MM.1S (cell line): ENCODE data around the gene FAM118B.

Experiments
- EZH2 ChIP-seq: fragments of 300-600 bp; sonication (generic); optimal IDR thresholded peaks from 2 replicates; pipeline ENCODE3; 2017; ENCODE audit warnings: low read depth, mild to moderate bottlenecking, antibody characterized with exemption, low read length, mixed read lengths
- EZH2phosphoT487 ChIP-seq: fragments of 300-600 bp; sonication (generic); IDR thresholded peaks from 2 replicates; pipeline ENCODE4 v1.6.1; 2018; ENCODE audit warnings: antibody characterized with exemption, low read length
- TF ChIP-seq, protein P1 (sequence below): fragments of 300-600 bp; sonication (generic); IDR thresholded peaks from 2 replicates; pipeline ENCODE4 v1.5.1; 2016; ENCODE audit warnings: antibody characterized with exemption, low read length, mixed read lengths

DNA sequence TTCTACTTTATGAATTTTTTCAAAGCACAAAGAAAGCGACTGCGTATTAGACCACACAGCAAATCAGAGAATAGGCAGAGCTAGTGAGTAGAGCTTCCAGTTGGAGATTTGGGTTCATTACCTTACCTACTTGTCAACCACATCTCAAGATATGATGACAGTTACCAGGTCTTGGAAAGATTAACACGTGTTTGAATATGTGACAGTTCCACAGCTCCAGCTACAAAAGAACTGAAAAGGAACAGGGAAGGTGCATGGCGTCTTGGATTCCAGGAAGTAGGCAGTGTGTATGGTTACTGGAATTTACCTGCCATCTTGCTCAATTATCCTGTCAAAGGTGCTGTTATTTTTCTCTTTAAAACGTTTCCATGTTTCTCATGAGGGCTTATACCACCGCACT, 76.7 kb downstream of the FAM118B start:
- TF ChIP-seq, protein P1, sequence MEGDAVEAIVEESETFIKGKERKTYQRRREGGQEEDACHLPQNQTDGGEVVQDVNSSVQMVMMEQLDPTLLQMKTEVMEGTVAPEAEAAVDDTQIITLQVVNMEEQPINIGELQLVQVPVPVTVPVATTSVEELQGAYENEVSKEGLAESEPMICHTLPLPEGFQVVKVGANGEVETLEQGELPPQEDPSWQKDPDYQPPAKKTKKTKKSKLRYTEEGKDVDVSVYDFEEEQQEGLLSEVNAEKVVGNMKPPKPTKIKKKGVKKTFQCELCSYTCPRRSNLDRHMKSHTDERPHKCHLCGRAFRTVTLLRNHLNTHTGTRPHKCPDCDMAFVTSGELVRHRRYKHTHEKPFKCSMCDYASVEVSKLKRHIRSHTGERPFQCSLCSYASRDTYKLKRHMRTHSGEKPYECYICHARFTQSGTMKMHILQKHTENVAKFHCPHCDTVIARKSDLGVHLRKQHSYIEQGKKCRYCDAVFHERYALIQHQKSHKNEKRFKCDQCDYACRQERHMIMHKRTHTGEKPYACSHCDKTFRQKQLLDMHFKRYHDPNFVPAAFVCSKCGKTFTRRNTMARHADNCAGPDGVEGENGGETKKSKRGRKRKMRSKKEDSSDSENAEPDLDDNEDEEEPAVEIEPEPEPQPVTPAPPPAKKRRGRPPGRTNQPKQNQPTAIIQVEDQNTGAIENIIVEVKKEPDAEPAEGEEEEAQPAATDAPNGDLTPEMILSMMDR = no peak
- TF ChIP-seq EZH2 = no peak
- TF ChIP-seq EZH2phosphoT487 = no peak
